Bronchial epithelial cell (primary cell): ENCODE results near the gene CHMP2B. TPM values are rescaled to one million over a fixed set of nuclear protein-coding genes. Genes with fewer than 3 reads are reported as not detected.

ENCODE experiments used
- DNase-seq: peaks from one replicate; pipeline ENCODE4 v3.0.0-alpha.2; 2010; ENCODE audit warnings: low read depth
- FAIRE-seq: peaks from 2 replicates; lab custom pipeline; 2011; peaks lifted over from hg19 to GRCh38; lab: Jason Lieb, UNC
- H3K27me3 ChIP-seq: 2 replicates; pipeline ENCODE4 v1.5.1; 2011; ENCODE audit warnings: low read length; ENCODE audit not compliant: control insufficient read depth, insufficient read depth
- H3K36me3 ChIP-seq: 2 replicates; pipeline ENCODE4 v1.5.1; 2011; ENCODE audit warnings: low read length; ENCODE audit not compliant: control insufficient read depth, insufficient read depth
- H3K4me3 ChIP-seq: 2 replicates; pipeline ENCODE4 v1.5.1; 2011; ENCODE audit warnings: mild to moderate bottlenecking, low read depth, low read length, control low read depth
- total RNA-seq: library from RNA; depleted of rRNA; stranded (reverse); fragments of >200 nt; gene quantifications from 2 replicates; pipeline ENCODE4 v1.2.1, GENCODE V29; 2014
- TF ChIP-seq, protein P1 (sequence below): IDR thresholded peaks from 2 replicates; pipeline ENCODE4 v1.5.1; 2011; ENCODE audit warnings: mild to moderate bottlenecking, moderate library complexity, low read length, control low read depth, inconsistent platforms; ENCODE audit not compliant: insufficient read depth, severe bottlenecking

CHMP2B gene
- total RNA-seq, 1 donor from 2014 or later, result 27.4 TPM

DNA sequence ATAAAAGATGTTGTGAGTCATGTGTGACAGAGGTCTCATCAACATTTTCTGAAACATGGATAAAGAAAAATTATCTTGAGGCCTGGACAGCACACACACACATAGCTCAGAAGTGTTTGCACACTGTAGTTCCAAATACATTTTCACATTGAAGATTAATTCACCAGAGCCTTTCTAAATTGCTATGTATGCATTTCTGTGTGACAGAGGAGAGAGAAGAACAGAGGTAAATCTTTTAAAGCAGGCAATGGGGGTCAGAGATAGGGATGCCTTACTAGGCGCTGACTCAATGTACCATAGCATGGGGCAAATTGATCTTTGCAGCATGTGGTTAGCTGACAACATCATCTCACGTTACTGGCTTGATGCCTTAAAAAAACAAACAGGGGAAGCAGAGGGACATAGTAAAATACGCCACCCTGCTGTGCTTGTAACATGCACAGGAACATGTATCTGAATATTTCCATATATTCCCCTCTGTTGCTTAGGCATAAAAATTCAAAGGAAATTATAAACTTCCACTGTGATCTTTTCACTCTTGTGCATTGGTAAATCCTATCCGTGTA, 41.6 kb downstream of the CHMP2B start:
- no peak for FAIRE-seq
- no peaks in the 10 kb centered on the region for H3K27me3 ChIP-seq
- TF ChIP-seq, protein P1, sequence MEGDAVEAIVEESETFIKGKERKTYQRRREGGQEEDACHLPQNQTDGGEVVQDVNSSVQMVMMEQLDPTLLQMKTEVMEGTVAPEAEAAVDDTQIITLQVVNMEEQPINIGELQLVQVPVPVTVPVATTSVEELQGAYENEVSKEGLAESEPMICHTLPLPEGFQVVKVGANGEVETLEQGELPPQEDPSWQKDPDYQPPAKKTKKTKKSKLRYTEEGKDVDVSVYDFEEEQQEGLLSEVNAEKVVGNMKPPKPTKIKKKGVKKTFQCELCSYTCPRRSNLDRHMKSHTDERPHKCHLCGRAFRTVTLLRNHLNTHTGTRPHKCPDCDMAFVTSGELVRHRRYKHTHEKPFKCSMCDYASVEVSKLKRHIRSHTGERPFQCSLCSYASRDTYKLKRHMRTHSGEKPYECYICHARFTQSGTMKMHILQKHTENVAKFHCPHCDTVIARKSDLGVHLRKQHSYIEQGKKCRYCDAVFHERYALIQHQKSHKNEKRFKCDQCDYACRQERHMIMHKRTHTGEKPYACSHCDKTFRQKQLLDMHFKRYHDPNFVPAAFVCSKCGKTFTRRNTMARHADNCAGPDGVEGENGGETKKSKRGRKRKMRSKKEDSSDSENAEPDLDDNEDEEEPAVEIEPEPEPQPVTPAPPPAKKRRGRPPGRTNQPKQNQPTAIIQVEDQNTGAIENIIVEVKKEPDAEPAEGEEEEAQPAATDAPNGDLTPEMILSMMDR, result no peak
- DNase-seq, result no peak
- no peaks in the 10 kb centered on the region for H3K36me3 ChIP-seq
- no peak overlapping the region for H3K4me3 ChIP-seq

DNA sequence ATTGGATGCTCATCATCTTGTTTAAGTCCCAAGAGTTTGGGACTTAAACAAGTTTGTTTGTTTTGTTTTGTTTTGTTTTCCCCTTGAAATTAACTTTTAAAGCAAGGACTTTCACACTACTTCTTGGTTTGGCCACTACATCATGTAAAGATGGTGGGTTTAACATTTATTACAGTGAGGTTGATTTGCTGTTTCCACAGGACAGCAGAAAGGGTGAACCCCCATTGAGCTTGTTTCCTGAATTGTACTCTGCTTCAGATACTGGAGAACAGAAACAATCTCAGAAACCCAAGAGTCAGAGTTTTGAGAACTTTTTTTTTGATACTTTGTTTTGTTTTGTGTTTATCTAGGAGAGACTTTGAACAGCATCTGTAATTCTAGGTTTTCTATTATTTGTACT, 42.6 kb downstream of the CHMP2B start:
- Histone ChIP-seq H3K36me3 (no peaks in the 10 kb centered on the region), H3K4me3 (no peak overlapping the region), H3K27me3 (no peaks in the 10 kb centered on the region)
- FAIRE-seq, result no peak
- no peak for DNase-seq
- TF ChIP-seq, protein P1, result no peak

DNA sequence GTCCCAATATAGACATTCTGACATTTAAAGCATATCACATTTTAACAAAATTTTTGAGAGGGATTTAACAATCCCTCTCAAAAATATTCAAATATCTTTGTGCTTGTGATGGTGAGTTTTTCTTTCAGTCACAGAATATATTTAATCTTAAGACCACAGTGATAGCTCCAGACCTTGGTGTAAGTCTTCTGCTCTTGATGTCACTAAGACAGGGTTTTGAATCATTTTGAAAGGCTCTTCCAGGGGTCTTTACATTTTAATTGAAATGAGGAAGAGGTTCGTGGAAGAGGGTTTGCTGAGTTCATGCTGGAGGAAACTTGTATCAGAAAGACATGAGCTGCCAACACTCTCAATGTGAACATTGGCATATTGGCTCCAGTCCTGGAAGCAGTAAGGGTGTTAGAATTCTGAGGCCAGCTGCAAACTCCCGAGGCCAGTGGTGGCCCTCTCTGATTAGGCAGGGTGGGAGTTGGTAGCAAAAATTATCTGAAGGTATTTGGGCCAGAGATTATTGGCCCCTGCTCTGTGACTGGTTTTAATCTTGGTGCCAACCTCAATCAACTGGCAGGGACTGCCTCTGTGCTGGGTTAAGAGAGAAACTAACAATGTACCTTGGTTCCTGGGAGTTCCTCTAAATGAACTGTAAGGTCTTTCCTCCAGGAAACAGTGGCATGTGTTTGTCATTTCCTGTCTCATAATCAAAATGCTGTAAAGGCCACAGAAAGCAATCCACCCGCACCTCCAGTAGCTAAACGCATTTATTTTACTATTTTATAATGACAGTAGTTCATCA, 44.0 kb downstream of the CHMP2B start:
- H3K36me3 ChIP-seq, result no peaks in the 10 kb centered on the region
- FAIRE-seq, result no peak

DNA sequence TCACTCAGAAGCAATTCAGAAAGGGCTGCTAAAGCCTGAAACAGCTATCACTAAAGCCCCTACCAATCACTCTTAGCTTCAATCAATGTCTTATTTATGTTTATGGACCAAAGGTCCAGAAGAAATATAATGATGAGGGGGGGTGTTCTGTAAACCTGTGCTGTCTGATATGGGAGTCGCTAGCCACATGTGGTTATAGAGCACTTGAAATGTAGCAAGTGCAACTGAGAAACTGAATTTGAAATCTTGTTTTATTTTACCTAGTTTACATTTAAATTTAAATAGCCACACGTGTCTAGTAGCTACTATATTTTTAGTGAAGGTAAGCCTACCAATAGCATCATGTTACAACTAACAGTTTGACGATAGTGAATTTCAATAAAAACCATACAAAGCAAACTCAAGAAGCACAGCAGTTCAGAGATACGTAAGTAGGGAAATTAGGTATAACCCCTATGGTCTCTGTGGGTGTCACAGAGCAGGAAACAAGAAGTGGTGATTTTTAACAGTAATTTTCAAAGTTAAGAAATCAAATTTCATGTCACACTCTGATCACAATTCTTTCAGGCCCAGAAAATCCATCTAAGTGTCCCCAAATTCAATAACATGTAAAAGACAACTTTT, 45.7 kb downstream of the CHMP2B start:
- TF ChIP-seq, protein P1, result no peak
- FAIRE-seq, result no peak

More for the DNA sequence above, 44.0 kb downstream of the CHMP2B start:
- DNase-seq, result peak; percentile 10
- TF ChIP-seq, protein P1, result no peak
- Histone ChIP-seq H3K27me3 (no peaks in the 10 kb centered on the region), H3K4me3 (no peak overlapping the region)

DNA sequence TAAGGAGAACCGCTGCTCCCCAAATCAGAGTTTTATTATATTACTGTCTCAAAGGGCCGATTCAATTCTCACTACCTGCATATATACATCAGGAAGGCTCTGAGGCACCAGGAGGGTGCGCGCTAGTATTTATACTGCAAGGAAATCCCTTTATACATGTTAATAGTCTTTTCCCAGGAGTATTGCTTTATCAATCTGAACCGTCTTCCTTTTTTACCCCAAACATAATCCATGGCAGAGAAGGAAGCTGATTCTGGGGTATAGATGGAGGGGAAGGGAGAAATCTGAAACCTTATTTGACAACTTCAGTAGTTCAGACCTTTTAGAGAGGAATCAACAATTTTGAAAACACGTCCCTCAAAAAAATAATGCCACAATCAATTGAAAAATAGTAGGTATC, 49.4 kb downstream of the CHMP2B start, which contains the start of gene POU1F1:
Gene POU1F1, minus strand, starts transcription at position 101 of the 400 bp plus-strand sequence. CDS start 122 bp downstream, outside the sequence.
- TF ChIP-seq, protein P1, result no peak

More for the DNA sequence above, 45.7 kb downstream of the CHMP2B start:
- no peak overlapping the region for H3K4me3 ChIP-seq
- H3K36me3 ChIP-seq, result no peaks in the 10 kb centered on the region
- no peak for DNase-seq
- no peaks in the 10 kb centered on the region for H3K27me3 ChIP-seq

More for the DNA sequence above, 49.4 kb downstream of the CHMP2B start, which contains the start of gene POU1F1:
- DNase-seq, result no peak
- Histone ChIP-seq H3K36me3 (no peaks in the 10 kb centered on the region), H3K4me3 (no peak within 1 kb of the TSS), H3K27me3 (no peaks in the 10 kb centered on the region)
- no peak for FAIRE-seq
